HS-27A (cell line): ENCODE data around the gene RALGAPA1.
"Not testable (repeated sequence)": the region's sequence is repeated elsewhere in the genome, so short reads cannot be mapped to it uniquely, and the experiment has no call there.

Source experiments
- DNase-seq: peaks from one replicate; pipeline ENCODE4 v3.0.0-alpha.2; 2012; ENCODE audit warnings: low read depth, missing footprints

Gene RALGAPA1

DNA sequence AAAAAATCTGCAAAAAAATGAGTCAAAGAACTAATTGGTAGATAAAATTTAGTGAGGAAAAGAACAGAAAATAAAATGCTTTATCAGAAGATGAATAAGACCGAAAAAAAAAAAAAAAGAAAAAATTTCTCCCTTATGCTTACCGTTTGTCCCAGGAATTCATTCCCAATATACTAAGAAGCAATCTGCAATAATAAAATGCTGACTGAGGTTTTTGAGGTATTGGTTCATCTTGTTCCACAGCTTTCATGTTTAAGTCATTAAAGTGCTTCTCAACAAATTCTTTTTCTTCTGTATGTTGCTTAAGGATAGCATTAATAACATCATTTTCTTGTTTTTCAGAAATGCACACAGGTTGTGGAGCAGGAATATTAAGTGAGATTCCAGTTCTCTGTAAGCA is 182.1 kb downstream of the RALGAPA1 start:
- not testable (repeated sequence) for DNase-seq

DNA sequence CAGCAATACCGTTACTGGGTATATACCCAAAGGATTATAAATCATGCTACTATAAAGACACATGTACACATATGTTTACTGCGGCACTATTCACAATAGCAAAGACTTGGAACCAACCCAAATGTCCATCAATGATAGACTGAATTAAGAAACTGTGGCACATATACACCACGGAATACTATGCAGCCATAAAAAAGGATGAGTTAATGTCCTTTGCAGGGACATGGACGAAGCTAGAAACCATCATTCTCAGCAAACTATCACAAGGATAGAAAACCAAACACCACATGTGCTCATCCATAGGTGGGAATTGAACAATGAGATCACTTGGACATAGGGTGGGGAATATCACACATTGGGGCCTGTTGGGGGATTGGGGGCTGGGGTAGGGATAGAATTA is 187.1 kb downstream of the RALGAPA1 start:
- DNase-seq: not testable (repeated sequence)

DNA sequence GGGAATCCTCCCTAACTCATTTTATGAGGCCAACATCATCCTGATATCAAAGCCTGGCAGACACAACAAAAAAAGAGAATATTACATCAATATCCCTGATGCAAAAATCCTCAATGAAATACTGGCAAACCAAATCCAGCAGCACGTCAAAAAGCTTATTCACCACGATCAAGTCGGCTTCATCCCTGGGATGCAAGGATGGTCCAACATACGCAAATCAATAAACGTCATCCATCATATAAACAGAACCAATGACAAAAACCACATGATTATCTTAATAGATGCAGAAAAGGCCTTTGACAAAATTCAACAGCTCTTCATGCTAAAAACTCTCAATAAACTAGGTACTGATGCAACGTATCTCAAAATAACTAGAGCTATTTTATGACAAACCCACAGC is 189.1 kb downstream of the RALGAPA1 start:
- not testable (repeated sequence) for DNase-seq

DNA sequence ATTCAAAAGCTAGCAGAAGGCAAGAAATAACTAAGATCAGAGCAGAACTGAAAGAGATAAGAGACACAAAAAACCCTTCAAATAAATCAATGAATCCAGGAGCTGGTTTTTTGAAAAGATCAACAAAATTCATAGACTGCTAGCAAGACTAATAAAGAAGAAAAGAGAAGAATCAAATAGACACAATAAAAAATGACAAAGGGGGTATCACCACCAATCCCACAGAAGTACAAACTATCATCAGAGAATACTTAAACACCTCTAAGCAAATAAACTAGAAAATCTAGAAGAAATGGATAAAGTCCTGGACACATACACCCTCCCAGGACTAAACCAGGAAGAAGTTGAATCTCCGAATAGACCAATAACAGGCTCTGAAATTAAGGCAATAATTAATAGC is 189.6 kb downstream of the RALGAPA1 start:
- not testable (repeated sequence) for DNase-seq

DNA sequence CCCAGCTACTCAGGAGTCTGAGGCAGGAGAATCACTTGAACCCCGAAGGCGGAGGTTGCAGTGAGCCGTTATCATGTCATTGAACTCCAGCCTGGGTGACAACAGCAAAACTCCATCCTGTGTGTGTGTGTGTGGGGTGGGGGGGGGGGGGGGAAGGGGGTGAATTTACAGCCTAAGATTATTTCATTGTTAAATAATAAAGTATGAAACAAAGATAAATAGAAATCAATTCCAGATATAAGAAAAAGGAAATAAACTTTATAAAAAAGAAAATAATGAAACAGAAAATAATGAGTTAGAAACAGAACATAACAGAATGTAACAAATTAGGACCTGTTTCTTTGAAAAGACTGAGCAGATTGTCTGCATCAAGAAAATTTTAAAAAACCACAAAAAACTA is 191.6 kb downstream of the RALGAPA1 start:
- no peak for DNase-seq

DNA sequence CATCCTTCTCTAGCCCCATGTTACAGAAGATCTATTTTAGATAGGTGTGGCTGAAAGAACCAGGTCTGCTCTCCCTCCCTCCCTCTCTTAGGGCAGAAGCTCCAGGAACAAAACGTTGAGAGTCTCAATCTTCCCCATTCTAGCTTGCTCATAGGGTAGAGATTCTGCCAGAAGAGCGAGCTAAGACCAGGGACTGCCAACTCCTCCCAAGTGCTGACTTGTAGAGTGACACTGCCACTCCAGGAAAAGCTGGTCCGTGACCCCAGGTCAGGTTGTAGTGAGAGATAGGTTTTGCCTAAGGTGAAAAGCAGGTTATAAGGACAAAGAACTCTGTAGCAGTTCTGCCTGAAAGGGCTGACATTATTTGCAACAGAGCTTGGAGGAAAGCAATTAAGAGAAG is 201.7 kb downstream of the RALGAPA1 start:
- DNase-seq: no peak

DNA sequence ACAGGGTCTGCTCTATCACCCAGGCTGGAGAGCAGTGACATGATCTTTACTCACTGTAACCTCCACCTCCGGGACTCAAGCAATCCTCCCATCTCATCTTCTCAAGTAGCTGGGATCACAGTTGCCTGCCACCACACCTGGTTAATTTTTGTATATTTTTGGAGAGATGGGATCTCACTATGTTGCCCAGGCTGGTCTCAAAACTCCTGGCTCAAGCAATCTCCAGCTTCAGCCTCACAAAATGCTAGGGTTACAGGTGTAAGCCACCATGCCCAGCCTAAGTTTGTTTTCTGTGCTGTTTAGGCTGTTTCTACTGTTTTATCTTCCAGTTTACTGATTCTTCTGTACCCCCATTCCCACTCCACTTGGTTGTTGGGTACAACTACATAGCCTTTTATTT is 208.8 kb downstream of the RALGAPA1 start:
- DNase-seq: no peak

DNA sequence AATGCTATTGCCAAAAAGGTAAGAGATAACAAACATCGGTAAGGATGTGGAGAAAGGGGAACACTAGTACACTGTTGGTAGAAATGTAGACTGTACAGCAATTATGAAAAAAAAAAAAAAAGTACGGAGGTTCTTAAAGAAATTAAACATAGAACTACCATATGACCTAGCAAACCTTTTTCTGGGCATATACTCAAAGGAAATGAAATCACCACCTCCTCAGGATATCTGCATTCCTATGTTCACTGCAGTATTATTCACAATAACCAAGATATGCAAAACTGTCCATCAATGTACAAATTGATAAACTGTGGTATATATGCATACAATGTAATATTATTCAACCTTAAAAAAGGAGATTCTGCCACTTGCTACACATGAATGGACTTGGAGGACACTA is 214.5 kb downstream of the RALGAPA1 start:
- DNase-seq: no peak

DNA sequence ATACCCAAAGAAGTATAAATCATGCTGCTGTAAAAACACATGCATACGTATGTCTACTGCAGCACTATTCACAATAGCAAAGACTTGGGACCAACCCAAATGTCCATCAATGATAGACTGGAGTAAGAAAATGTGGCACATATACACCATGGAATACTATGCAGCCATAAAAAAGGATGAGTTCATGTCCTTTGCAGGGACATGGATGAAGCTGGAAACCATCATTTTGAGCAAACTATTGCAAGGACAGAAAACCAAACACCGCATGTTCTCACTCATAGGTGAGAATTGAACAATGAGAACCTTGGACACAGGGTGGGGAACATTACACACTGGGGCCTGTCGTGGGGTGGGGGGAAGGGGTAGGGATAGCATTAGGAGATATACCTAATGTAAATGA is 221.7 kb downstream of the RALGAPA1 start:
- not testable (repeated sequence) for DNase-seq

DNA sequence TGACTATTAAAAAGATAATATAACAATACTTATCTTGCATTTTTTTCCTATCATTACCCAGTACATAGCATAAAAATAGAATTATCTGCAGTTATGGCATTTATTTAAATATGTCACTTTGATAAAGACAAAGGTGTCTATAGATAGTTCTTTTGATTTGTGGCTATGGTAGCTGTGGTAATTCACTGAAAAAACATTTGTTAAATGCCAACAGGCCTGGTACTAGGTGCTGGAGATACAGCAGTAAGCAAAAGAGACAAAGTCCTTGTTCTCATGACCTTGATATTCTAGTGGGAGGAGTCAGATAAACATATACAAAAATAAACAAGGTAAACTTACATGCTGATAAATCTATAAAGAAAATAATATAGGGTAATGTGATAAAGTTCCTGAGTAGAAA is 230.5 kb downstream of the RALGAPA1 start:
- no peak for DNase-seq

DNA sequence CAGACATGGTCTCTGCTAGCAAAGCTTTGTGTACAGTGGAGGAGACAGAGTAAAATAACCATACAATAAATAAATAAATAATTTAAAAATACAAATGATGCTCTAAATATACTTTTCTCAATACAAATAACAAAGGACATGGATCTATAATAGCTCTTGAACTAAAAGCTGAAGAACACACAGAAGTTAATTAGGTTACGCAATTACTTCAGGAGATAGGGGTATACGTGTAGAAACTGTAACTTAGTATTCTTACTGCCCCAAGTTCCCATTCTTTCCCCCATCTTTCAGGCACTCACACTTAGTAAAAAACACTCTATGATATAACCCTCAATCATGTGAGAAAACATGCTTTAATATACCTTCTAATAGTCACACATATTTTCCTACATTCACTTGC is 231.0 kb downstream of the RALGAPA1 start:
- DNase-seq: no peak

DNA sequence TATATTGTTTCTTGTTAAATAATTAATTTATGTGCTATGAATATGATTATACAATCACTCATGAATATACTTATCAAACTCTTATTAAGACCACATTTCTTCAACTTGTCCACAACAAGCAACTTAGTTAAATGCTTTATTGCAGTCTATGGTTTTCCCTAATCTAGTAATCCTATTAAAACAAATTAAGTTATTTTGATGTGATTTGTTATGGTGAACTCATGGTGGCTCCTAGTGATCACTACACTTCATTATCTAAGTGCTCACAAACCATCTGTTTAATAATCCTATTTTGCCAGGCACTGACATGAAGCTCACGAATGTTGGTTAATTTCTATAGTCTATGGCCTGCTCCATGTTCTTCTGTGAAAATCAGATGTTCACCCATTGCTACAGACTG is 232.2 kb downstream of the RALGAPA1 start:
- no peak for DNase-seq

DNA sequence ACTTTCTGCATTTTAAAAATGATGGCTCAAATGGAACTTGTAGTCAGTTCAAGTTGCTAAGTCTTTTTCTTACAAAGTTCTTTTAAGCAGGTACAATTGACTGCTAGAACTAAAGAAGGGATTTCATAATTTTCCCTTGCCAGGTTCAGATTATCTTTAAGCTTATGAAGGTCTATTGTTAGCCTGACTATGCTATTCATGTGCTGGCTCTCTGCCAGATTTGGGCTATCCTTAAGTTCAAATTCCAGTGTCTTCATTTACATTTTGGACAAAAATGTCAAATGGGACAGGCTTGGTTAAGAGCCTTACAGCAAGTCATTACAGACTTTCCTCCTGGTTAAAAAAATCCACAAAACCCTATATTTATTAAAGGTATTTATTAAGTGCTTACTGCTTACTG is 232.8 kb downstream of the RALGAPA1 start:
- no peak for DNase-seq

DNA sequence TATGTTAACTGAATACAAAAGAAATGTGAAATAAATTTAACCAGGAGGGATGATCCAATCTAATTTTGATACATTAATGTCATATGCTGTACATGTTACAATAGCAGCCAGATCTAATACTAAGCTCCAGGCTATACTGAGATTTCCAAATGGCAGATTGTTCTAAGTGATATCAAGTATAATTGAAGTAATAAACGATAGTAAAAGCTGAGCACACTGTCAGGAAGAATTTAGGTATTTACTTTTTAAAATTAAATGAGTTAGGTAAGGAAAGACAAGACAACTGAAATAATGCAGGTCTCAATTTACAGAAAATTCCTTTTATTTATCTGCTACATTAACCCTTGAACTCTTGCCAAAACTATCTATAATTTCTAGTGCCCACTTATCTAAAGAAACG is 235.2 kb downstream of the RALGAPA1 start:
- no peak for DNase-seq

DNA sequence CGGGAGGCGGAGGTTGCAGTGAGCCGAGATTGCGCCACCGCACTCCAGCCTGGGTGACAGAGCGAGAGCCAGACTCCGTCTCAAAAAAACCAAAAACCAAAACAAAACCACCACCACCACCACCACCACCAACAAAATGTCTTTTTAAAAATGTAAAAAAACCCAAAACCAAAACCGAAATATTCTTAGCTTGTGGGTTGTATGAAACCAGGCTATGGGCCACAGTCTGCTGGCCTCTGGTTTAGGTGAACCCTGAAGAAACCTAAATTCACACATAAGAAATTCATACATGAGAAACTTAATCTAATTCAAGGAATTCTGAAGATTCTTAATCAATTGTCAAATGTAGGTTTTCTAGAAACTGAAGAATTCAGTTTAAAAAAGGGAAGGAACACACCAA is 237.5 kb downstream of the RALGAPA1 start:
- no peak for DNase-seq

DNA sequence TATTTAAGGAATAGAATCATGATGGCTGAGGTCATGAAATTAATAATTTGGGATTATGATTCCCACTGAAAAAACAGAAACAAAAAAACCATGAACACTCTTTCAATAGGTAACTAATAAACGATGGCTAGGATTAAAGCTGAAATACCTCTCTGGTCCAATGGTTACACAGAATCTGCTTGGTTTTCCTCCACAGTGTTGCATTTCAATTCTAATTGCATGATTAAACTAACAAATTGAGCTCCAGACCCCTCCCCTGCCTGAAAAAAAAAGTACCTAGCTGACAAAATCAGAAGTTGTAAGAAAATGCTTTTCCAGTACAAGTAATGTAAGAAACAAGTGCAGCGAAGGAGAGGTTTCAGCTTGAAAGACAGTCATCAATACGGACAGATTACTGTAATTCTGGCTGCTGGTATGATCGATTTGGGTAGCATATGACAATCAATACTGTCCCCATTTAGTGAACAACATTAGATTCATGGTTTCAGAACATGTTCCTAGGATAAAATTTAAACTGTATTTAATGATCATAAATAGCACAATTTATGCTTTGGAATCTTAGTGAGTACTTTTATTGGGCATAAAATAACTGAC is 243.1 kb downstream of the RALGAPA1 start:
- no peak for DNase-seq

DNA sequence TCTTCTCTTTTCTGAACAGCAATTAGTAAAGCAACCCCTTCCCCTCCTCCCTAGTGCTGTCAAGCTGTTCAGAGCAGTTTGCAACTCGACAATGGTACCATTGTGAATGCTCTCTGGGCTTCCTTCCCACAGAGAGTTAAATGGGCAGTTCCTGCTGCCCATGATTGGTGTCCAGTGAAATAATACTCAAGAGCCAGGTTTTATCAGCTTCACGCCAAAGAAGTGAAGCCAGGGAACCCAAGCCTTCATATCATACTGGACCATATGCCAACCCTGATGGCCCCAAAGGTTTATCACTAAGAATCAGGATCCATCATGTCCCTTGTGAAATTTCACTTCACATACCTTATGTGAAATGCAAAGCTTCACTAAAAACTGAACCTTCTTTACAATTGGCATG is 250.4 kb downstream of the RALGAPA1 start:
- no peak for DNase-seq

DNA sequence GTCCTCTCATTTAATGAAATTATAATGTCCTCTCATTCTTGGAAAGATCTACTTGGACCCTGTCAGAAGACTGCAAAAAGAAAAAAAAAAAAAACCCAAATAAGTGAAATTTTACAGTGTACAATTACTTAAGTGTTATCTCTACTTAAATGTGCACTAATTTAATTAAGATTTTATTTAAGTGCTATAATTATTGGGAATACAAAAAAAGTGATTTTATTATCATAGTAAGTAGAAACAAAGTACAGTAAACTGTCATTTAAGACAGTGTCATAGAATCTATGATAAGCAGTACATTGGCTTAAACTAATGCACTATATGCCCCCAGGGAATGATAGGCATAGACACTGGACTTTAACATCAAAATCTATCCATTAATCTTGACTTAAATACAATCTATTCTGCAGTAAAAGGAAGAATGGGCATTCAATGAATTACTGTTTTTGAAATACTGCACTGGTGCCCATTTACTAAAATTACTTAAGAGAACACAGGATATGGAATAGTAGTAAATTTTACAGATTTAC is 251.8 kb downstream of the RALGAPA1 start:
- no peak for DNase-seq

DNA sequence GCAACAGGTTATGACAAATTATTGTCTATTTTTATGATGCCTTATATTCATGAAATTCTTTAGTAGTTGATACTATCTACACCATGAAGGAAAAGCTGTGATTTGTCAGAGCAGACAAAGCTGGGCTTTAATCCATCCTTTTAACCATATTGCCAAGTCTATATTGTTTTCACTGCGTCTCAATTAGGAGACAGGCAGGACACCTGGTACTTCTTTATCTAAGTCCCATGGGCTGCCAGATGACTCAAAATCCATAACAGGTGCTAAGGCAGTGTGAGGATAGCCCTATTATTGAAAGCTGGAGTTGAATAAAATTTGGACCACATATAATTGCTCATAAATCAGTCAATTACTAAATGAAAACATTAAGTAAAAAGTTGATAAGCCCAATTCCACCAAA is 252.5 kb downstream of the RALGAPA1 start:
- no peak for DNase-seq

DNA sequence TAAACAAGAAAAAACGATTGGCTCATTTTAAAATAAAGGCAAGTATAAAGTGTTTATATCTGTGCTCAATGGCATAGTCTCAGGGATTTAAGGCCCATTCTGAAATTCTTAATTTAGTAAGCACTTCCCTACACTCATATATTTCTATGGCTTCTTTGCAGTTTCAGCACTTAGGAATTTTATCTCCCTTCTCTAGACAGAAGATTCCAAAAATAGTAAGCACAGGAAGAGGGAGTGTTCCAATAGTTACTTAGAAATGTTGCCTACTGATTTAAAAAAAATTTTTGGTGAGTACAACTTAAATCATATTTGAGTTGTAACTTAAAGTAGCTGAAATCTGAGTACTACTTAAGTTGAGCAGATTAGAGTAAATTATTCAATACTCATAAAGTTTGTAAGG is 255.3 kb downstream of the RALGAPA1 start:
- DNase-seq: peak; percentile 55

DNA sequence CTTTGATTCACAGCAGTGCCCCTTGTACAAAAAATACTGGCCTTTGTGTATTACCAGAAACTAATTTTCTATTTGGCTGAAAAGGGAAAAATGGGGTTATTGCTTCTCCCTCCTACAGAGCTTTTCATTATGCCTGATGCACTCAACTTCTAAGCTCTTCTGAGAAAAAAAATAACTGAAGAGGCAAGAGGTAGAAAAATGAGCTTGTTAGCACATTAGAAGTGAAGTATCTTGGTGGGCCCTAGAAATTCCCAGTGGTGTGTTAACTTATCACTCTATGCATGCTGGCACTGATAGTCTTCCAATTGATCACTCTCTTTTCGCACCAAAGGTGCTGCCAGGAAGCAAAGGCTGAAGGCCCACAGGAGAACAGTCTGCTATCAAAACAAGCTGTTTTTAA is 258.0 kb downstream of the RALGAPA1 start:
- no peak for DNase-seq

DNA sequence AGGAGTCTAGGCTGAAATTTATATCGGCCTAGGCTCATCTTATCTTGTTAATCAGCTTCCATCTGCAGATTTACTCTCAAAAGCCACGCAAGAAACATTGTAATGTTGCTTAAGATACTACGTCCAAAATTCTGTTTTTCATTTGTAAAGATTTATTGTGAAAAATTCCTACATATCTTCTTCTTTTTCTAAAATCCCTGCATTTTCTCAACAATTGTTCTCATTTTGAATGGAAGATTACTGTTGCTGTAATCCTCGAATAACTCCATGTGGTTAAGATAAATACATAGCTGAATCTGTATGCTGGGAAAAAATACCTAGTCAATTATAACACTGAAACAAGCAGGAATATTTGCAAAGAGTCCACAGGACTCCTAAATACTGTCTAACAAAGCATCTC is 259.5 kb downstream of the RALGAPA1 start:
- DNase-seq: no peak

DNA sequence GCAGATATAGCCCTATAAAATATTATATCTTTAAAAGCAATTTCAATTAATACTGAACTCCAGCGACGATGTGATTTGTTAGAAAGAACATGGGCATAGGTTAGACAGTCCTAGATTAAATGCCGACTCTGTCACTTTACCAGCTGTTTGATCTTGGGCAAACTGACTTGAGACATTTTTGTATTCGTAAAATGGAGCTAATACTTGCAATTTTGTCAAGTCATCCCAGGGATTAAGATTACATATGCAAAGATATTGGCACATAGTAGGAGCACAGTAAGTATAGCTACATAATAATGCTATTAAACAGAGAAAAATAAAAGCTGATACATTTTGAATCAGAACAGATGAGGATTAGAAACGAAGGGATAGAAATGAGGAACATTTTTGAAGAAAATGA is 266.1 kb downstream of the RALGAPA1 start:
- no peak for DNase-seq

DNA sequence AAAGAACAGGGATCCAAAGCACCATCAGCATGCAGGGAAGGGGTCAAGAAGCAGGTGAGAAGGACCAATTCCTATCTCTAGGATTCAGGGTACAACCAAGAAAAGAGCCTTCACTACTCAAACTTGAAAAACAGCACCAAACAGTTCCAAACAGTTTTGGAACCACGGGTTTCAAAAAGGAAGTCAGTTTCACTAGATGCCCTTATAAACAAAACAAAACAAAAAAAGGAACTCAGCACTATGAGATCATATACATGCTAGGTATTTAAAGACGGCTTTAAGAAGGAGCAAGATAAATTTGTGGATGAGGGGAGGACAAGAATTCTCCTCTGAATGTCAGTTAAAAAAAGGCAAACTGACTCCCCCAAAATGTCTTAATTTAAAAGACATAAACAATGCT is 269.1 kb downstream of the RALGAPA1 start:
- DNase-seq: no peak
